ENCODE results near the gene TAOK2. TPM values are rescaled to one million over a fixed set of nuclear protein-coding genes. Genes with fewer than 3 reads are reported as not detected.

TAOK2 gene
- total and polyA plus RNA-seq, 8 donors = 12.5 to 135 (median 34.3) TPM

DNA sequence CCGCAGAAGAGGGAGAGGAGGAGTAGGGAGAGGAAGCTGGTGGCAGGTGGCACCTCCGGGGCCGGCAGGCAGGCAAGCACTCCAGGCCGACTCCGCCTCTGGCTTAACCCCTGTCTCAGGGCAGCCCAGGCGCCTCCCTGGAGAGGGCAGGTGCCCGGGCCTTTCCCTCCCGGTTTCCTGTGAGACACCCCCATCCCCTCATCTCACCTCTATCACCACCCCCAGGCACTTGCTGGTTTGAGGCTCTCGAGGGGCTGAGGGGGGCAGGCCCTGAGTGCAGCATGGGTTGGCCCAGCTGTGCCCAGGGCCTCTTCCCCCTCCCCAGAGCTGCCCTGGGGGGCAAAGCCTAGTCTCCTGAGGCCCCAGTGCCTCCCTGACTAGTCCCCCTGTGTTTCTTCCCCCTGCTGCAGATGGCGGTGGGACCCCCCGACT, 31.2 kb downstream of the TAOK2 start:
- intact Hi-C loops (cut with DNase I; ENCODE audit: low total_unique reads) = no loop called here
- no peak for TF ChIP-seq EP300 (IDR thresholded peaks at IDR 0.05)
- TF ChIP-seq POLR2A (IDR thresholded peaks at IDR 0.05) = no peak
- TF ChIP-seq, protein P1, sequence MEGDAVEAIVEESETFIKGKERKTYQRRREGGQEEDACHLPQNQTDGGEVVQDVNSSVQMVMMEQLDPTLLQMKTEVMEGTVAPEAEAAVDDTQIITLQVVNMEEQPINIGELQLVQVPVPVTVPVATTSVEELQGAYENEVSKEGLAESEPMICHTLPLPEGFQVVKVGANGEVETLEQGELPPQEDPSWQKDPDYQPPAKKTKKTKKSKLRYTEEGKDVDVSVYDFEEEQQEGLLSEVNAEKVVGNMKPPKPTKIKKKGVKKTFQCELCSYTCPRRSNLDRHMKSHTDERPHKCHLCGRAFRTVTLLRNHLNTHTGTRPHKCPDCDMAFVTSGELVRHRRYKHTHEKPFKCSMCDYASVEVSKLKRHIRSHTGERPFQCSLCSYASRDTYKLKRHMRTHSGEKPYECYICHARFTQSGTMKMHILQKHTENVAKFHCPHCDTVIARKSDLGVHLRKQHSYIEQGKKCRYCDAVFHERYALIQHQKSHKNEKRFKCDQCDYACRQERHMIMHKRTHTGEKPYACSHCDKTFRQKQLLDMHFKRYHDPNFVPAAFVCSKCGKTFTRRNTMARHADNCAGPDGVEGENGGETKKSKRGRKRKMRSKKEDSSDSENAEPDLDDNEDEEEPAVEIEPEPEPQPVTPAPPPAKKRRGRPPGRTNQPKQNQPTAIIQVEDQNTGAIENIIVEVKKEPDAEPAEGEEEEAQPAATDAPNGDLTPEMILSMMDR (IDR thresholded peaks at IDR 0.05) = no peak
- no peak for TF ChIP-seq POLR2AphosphoS5 (IDR thresholded peaks at IDR 0.05)
- H3K27ac ChIP-seq = peak overlapping the region in 2 of 5 donors; percentile 16 to 26
- H3K9me3 ChIP-seq = no peaks in the 10 kb centered on the region
- peaks cover 9 to 22% (median 20%) of the 10 kb centered on the region in 4 donors for H3K4me1 ChIP-seq
- H3K36me3 ChIP-seq = peaks cover 0 to 44% (median 39%) of the 10 kb centered on the region in 4 donors
- DNase-seq = peak in 1 of 2 donors; percentile 34
- peaks cover 6 to 25% (median 9%) of the 10 kb centered on the region in 3 donors for H3K27me3 ChIP-seq
- no peak overlapping the region for H3K4me3 ChIP-seq
- WGBS, 5 donors = 26 to 59% (median 35%) methylated on average over 2 to 11 of the region's 11 CpGs

GRCh38 chr16:30005341-30006094, 31.9 kb downstream of the TAOK2 start:
- intact Hi-C loops (cut with DNase I; ENCODE audit: low total_unique reads) = no loop called here
- WGBS, 5 donors = 47 to 61% (median 55%) methylated on average over 12 to 35 of the region's 35 CpGs
- Histone ChIP-seq H3K9me3 (no peaks in the 10 kb centered on the region), H3K27ac (no peak overlapping the region), H3K36me3 (peaks cover 0 to 37% (median 33%) of the 10 kb centered on the region in 4 donors), H3K4me1 (peaks cover 11 to 29% (median 26%) of the 10 kb centered on the region in 4 donors), H3K4me3 (no peak overlapping the region), H3K27me3 (peaks cover 13 to 32% (median 16%) of the 10 kb centered on the region in 3 donors)
- peak; percentile 32 to 69 for DNase-seq
- no peak for TF ChIP-seq POLR2A (IDR thresholded peaks at IDR 0.05)
- TF ChIP-seq, protein P1 (IDR thresholded peaks at IDR 0.05) = peak in 5 of 7 experiments; percentile 63 to 82 (median 78)

DNA sequence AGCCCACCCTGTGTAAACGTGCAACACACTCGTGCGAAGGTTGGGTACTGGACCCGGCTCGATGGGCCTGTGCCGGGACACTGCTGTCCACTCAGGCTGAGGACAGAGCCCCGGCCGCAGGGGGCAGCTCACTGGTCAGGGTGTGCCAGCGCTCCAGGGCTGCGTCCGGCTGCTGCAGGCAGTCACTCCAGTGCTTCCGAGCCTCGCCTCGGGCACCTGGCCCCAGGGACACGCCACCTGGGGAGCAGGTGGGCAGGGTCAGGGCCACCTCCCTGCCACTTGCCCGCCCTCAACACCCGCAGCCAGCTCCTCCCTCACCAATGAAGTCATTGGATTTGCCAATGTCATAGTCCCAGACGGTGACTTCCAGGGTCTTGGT, 32.4 kb downstream of the TAOK2 start:
- H3K9me3 ChIP-seq = no peaks in the 10 kb centered on the region
- TF ChIP-seq POLR2AphosphoS5 (IDR thresholded peaks at IDR 0.05) (no peak), EP300 (IDR thresholded peaks at IDR 0.05) (no peak), POLR2A (IDR thresholded peaks at IDR 0.05) (no peak)
- TF ChIP-seq, protein P1 (IDR thresholded peaks at IDR 0.05) = no peak
- peaks cover 16 to 35% (median 31%) of the 10 kb centered on the region in 4 donors for H3K4me1 ChIP-seq
- WGBS, 5 donors = 57 to 82% (median 79%) methylated on average over 8 to 18 of the region's 18 CpGs
- H3K4me3 ChIP-seq = no peak overlapping the region
- peaks cover 19 to 38% (median 21%) of the 10 kb centered on the region in 3 donors for H3K27me3 ChIP-seq
- H3K27ac ChIP-seq = no peak overlapping the region
- intact Hi-C loops (cut with DNase I; ENCODE audit: low total_unique reads) = no loop called here
- DNase-seq = no peak
- H3K36me3 ChIP-seq = peaks cover 0 to 31% (median 27%) of the 10 kb centered on the region in 4 donors

GRCh38 chr16:30006659-30007377, 33.1 kb downstream of the TAOK2 start:
- Histone ChIP-seq H3K4me1 (peaks cover 24 to 42% (median 38%) of the 10 kb centered on the region in 4 donors), H3K9me3 (no peaks in the 10 kb centered on the region), H3K4me3 (no peak overlapping the region), H3K27me3 (peaks cover 25 to 45% (median 29%) of the 10 kb centered on the region in 3 donors), H3K27ac (no peak overlapping the region), H3K36me3 (peaks cover 0 to 24% (median 20%) of the 10 kb centered on the region in 4 donors)
- intact Hi-C loops (cut with DNase I; ENCODE audit: low total_unique reads) = no loop called here
- TF ChIP-seq EP300 (IDR thresholded peaks at IDR 0.05) (no peak), POLR2A (IDR thresholded peaks at IDR 0.05) (no peak), POLR2AphosphoS5 (IDR thresholded peaks at IDR 0.05) (no peak)
- TF ChIP-seq, protein P1 (IDR thresholded peaks at IDR 0.05) = no peak
- no peak for DNase-seq
- 78 to 88% (median 85%) methylated on average over 23 to 34 of the region's 34 CpGs for WGBS, 5 donors
